ENCODE measurements around the gene IFT20.

IFT20 gene

DNA sequence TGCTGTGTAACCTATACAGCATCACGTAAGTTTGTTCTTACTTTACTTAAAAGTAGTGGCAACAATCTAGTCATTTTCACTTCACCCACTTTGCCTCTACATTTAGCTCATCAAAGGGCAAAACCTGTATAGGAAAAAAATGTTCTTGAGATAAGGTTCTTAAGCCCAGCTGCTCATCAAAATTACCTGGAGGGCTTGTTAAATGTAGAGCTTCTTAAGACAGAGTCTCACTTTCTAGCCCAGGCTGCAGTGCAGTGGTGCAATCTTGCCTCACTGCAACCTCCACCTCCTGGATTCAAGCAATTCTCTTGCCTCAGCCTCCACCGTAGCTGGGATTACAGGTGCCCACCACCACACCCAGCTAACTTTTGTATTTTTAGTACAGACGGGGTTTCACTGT lies 54.4 kb downstream of the IFT20 start:
- TF ChIP-seq EGR1 (IDR thresholded peaks at IDR 0.05) (no peak), YY1 (IDR thresholded peaks at IDR 0.05; ENCODE audit: low read depth) (no peak), ZBTB7A (IDR thresholded peaks at IDR 0.05; ENCODE audit: low read depth) (no peak), CREB1 (IDR thresholded peaks at IDR 0.05; ENCODE audit: low read depth) (no peak), RAD21 (IDR thresholded peaks at IDR 0.05; ENCODE audit: low read depth) (no peak), TEAD4 (IDR thresholded peaks at IDR 0.05) (no peak), EP300 (IDR thresholded peaks at IDR 0.05; ENCODE audit: borderline replicate concordance) (no peak), CEBPB (IDR thresholded peaks at IDR 0.05) (no peak), NFIC (IDR thresholded peaks at IDR 0.05) (no peak)
- TF ChIP-seq, protein P1, sequence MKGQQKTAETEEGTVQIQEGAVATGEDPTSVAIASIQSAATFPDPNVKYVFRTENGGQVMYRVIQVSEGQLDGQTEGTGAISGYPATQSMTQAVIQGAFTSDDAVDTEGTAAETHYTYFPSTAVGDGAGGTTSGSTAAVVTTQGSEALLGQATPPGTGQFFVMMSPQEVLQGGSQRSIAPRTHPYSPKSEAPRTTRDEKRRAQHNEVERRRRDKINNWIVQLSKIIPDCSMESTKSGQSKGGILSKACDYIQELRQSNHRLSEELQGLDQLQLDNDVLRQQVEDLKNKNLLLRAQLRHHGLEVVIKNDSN (IDR thresholded peaks at IDR 0.05) = no peak
- TF ChIP-seq, protein P2, sequence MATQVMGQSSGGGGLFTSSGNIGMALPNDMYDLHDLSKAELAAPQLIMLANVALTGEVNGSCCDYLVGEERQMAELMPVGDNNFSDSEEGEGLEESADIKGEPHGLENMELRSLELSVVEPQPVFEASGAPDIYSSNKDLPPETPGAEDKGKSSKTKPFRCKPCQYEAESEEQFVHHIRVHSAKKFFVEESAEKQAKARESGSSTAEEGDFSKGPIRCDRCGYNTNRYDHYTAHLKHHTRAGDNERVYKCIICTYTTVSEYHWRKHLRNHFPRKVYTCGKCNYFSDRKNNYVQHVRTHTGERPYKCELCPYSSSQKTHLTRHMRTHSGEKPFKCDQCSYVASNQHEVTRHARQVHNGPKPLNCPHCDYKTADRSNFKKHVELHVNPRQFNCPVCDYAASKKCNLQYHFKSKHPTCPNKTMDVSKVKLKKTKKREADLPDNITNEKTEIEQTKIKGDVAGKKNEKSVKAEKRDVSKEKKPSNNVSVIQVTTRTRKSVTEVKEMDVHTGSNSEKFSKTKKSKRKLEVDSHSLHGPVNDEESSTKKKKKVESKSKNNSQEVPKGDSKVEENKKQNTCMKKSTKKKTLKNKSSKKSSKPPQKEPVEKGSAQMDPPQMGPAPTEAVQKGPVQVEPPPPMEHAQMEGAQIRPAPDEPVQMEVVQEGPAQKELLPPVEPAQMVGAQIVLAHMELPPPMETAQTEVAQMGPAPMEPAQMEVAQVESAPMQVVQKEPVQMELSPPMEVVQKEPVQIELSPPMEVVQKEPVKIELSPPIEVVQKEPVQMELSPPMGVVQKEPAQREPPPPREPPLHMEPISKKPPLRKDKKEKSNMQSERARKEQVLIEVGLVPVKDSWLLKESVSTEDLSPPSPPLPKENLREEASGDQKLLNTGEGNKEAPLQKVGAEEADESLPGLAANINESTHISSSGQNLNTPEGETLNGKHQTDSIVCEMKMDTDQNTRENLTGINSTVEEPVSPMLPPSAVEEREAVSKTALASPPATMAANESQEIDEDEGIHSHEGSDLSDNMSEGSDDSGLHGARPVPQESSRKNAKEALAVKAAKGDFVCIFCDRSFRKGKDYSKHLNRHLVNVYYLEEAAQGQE (IDR thresholded peaks at IDR 0.05; ENCODE audit: low read depth) = no peak

DNA sequence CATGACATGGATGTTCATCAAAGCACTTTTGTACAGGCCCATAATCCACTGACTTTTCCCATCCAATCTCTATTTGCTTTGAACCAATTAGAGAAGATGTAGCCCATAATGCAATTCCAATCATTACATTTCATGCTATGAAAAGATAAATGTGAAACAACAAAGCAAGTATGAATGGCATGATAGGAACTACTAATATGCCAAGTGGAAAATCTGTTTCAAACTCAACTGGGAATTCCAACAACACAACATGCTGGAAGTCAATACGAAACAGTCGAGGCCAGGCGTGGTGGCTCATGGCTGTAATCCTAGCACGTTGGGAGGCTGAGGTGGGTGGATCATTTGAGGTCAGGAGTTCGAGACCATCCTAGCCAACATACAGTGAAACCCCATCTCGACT lies 55.9 kb downstream of the IFT20 start:
- TF ChIP-seq TCF12 (IDR thresholded peaks at IDR 0.05; ENCODE audit: low read depth) (no peak), TAF1 (IDR thresholded peaks at IDR 0.05; ENCODE audit: low read depth) (no peak), ZBTB7A (IDR thresholded peaks at IDR 0.05; ENCODE audit: low read depth) (no peak), FOXM1 (IDR thresholded peaks at IDR 0.05; ENCODE audit: borderline replicate concordance, low read depth) (no peak), YY1 (IDR thresholded peaks at IDR 0.05; ENCODE audit: low read depth) (no peak), CREB1 (IDR thresholded peaks at IDR 0.05; ENCODE audit: low read depth) (no peak), NFIC (IDR thresholded peaks at IDR 0.05) (no peak), CEBPB (IDR thresholded peaks at IDR 0.05) (no peak)
- TF ChIP-seq, protein P1 (IDR thresholded peaks at IDR 0.05) = no peak
- TF ChIP-seq, protein P3, sequence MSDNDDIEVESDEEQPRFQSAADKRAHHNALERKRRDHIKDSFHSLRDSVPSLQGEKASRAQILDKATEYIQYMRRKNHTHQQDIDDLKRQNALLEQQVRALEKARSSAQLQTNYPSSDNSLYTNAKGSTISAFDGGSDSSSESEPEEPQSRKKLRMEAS (IDR thresholded peaks at IDR 0.05) = no peak
- TF ChIP-seq, protein P2 (IDR thresholded peaks at IDR 0.05; ENCODE audit: low read depth) = no peak

Measured in Ishikawa (cell line).